IPS-11a (cell line): ENCODE data around the gene YBX2.
"Not testable (repeated sequence)": the region's sequence is repeated elsewhere in the genome, so short reads cannot be mapped to it uniquely, and the experiment has no call there.

Experiments
- H3K4me3 ChIP-seq: one replicate; pipeline ENCODE4 v1.5.1; 2013; ENCODE audit warnings: low read depth, low read length, control low read depth

The YBX2 gene

DNA sequence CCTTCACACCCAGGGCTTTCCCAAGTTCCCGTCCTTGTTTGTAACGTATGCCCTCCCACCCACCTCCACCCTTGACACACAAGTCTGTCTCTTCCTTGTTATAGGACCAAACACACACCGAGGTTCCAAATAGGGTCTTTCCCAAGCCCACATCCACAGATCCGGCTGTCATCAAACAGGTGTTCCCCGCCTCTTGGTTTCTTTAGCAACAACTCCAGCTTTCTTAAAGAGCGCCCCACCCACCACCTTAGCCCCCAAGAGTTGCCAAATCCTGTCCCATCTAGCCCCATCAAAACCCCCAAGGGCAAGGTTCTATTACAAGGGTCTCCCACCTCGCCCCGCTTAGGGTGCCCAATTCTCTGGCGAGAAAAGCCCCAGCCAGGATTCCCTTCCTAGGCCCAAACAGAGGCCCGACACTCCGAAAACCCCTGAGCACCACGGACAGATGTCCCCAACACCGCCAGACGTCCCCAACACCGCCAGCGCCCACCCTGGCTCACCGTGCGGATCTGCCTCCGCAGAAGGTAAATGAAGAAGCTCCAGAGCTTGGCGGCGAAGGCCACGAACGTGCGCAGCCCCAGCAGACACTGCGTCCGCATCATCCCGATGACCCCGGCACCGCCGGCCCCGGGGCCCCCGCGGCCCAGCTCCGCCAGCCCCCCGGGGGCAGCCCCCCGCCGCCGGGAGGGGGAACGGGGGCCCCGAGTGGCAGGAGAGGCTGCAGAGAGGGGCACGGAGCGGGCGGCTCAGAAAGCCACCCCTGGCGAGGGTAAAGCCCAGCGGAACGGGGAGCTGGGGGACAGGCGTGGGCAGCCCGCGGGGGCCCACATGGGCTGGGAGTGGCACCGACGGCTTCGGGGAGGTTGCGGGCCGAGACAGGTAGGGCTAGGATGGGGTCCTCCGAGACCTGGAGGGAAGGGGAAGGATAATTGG, 43.5 kb downstream of the YBX2 start:
- peak overlapping the region; percentile 76 for H3K4me3 ChIP-seq

DNA sequence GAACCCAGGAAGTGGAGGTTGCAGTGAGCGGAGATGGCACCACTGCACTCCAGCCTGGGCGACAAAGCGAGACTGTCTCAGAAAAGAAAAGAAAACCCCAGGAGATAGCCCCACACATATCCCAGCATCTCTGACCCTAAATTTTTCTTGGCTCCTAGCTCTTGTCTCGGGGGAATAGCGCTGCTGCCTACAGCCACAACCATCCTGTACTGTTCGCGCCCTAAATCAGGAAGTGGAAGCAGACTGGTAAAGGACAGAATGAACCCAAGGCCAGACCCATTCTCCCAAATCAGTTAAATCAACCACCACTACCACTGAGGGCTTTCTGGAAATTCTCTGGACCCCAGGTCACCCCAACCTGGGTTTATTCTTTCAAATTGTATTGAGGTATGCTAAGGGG, 44.6 kb downstream of the YBX2 start:
- no peak overlapping the region for H3K4me3 ChIP-seq

DNA sequence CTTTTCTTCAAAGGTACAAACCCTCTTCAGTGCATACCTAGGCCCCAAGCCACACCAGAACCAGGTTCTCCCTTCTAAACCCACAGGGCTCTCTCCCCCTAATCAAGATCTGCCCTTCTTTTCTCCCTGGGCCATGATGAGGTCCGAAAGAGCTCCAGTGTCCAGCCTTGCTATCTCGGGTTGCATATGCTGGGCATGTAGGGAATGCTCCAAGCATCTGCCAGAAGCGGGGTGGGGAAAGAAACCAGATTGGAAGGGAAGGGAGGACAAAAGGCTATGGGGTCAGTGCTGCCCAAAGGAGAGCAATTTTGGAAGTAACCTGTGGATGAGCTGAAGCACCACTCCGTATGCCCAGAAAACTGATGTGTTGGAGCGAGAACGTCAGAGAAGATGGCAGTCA, 45.2 kb downstream of the YBX2 start:
- H3K4me3 ChIP-seq = no peak overlapping the region

DNA sequence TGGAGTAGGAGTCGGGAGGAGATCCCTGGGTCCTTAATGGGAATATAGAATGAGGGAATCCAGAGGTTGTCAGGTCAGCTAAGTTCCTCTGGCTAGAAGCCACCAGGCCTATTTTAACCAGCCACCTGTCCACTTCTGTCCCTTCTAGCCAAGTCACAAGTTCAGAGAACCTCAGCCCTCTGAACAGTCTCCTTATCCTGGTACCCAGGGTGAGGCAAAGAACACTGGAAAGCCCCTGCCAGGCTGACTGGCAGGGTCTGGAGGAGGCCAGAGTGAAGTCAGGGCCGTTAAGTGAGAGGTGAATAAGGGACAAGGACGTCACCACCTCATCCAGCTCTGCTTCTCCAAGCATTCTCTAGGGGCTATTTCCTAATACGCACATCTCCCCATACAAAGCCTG, 45.6 kb downstream of the YBX2 start:
- no peak overlapping the region for H3K4me3 ChIP-seq

DNA sequence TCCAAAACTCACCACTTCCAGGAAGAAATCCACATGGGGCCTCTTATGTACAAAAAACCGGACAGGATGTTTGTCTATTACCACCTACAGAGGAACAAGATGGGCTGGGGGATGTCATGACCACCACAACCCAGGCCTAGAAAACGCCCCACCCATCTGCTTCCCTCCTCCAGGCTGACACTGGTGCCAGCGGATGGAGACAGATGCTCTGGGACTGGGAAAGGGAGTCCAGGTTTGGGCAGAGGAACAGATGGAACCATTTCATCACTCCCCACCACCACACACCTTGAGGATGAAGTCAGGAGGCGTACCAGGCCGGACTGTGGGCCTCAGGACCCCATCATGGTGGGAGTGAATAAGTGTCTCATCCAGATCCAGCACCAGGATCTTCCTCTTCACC, 47.7 kb downstream of the YBX2 start:
- no peak overlapping the region for H3K4me3 ChIP-seq

DNA sequence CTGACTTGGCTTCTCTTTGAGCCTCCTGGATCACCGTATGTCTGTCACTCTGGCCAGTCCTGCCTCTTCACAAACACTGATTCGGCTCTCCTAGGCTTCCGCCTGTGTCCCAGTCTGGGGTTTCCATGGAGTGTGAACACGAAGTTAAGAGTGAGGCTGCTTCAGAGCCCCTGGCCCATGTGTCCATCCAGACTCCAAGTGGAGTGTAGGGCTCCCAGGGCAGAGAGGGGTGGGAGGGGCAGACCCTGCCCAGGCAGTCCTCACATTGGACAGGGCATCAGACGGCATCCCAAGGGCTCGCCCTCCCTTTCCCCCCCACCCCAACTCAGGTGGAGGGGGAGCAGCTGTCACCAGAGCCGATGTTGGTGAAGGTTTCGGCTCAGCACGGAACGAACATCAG, 50.6 kb downstream of the YBX2 start:
- not testable (repeated sequence) for H3K4me3 ChIP-seq

DNA sequence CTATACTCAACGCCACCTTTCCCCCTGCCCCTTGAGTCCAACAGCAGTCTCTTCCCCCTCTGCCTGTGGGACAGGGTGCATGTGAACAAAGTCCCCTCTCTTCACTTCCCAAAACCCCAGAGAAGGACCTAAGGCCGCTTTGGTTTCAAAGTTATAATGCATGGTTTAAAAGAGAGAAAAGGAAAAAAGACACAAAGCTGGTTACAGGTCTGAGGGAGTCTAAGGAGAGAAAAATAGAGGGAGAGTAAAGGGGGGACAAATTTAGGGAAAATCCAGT, 51.0 kb downstream of the YBX2 start:
- H3K4me3 ChIP-seq = peak overlapping the region; percentile 85

DNA sequence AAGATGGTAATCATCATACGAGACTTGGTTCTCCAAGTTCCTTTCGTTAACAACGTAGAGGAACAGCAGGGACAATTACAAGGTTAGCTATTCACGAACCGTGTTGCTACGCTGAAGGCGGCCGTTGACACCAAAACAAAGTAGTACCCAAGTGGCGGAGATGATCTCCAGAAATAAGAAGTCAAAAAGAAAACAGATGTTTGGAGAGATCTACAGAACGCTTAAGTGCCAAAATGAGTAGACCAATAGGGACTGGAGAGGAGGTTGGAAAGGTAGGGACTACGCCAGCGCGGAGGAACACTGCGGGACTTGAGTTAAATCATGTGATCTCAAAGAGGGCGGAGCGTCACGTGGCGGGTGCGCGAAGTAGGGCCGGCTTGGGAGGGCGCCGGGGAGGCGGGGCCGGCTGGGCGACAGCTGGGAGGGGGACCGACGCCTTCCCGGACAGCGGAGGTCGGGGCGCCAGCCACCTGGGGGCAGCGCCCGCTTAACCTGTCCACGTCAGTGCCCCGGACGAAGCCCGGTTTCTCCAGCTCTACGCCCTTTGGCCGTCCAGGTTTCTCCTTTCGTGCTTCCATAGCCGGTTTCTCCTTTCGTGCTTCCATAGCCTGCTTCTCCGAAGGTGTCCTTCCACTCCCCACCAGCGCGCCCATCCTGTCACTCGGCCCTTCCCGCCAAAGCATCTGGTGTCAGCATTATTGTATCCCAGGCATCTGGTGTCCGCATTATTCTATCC, 51.6 kb downstream of the YBX2 start:
- H3K4me3 ChIP-seq = peak overlapping the region; percentile 85

DNA sequence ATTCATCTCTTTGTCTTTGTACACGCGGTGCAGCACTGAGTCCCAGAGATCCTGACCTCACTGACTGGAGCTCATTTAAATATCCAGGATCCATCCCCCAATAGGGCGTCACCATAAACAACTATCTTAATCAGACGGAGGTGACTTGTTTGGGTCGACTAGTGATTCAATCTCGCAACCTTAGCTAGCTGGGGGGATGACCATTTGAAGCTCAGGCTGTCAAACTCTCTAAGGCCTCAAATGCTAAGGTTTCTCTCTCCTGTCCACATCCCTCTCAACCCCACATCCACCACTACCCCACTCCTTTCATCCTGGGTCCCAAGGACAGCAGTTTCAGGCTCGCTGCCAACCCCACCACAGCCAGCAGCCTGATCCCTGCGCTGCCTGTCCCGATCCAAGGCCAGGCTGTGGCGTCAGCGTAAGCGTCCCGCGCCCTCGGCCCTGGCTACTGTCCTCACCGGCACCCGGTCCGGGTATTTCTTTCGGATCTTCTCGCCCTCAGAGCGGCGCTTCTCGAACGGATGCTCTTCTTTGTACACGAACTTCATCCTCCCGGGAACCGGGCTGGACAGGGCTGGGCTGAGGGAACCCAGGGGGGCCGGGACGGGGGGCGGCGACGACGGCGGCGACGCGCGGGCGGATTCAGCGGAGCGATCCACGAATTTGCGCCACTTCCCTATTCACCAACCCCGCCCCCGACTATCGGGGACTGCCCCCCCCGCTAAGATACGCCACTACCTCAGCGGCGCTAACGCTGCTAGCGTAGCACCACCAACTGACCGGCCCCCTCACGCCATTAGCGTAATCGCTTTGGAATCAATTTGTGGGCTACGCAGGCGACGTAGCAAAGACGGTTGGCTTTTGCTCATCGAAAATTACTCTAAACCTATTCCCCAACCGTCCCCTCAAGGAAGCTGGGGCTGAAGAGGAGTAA, 52.4 kb downstream of the YBX2 start, which contains the start of gene GABARAP:
TSS of gene GABARAP (minus strand) at position 667 of the 934 bp plus-strand sequence. CDS start at position 548, 119 bp downstream.
- H3K4me3 ChIP-seq = peak within 1 kb of the TSS; percentile 85

DNA sequence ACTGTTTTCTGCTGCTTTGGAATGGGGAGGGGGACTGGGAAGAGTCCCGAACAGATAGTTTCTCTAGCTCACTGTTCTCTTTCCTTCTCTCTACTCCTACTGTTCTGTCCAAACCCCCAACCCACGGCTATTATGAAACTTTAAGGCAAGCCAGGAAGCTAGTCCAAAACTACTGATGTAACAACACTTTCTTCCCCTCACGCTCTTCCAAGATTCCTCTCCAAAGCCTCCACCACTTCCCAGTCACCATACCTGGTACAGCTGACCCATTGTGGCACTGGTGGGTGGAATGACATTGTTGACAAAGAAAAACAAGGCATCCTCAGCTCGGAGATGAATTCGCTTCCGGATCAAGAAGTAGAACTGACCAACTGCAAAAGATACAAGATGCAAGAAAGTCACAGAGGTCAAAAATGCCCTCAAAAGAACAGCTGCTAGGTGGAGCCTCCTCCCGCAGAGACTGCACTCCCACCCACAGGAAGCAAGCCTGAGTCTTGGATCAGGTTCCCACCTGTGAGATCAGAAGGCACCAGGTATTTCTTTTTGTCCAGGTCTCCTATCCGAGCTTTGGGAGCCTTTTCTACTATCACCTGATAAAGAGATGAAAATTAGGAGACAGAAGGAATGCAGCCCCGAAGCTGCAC, 53.2 kb downstream of the YBX2 start:
- peak overlapping the region; percentile 85 for H3K4me3 ChIP-seq

DNA sequence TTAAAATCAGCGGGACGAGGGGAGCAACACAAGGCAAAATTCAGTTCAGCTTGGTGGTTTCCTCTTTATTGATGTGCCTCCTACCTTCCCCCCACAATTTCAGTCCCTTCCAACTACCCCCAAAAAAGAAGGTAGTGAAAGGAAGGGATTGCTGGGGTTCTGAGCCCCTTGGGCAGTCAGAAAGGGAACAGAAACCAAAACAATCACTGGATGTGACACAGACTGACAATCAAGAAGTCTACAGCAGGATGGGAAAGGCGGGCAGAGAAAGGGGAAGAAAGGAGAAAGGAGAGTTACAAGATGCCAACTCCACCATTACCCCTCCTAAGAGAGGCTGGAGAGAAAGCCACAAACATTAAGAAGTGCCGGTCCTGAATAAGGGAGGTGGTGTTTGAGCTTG, 54.1 kb downstream of the YBX2 start:
- no peak overlapping the region for H3K4me3 ChIP-seq

DNA sequence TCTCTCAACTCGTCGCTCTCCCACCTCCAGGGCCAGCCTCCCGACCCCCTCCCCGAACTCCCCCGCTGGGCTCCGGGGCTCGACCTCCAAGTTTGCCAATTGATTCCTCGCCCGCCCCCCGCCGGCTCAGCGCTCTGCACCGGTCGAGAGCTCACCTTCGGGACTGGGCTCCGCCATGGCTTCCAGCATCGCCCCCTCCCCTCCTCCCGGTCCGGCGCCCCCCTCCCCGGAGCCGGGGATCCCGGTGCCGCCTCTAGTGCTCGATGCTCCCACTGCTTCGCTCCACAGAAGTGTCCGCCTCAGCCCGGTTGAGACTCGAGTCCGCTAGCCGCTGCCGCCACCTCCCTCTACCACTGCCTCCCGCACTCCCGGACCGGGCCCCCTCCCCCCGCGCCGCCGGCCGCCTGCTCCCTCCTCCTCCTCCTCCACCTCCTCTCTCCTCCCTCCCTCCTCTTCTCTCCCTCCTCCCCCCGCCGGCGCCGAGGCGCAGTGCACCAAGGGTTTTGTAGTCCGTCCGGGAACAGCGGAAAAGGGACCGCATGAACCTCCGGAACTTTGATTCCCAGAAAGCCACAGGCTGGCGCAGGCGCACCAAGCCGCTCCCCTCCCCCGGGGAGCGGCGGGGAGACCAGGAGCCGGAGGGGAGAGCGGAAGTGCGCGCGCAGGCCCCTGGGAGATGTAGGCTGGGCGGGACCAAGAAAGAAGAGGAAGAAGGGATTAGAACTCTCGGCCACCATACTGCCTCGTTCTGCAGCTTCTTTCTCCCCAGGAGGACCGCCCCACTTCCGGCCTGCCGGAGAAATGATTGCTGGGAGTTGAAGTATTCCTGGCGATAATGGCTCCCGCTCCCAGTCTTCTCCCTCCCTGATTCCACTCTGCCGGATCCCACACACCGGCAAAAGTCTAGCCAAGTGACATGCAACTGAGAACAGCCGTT, 55.1 kb downstream of the YBX2 start, which contains the start of gene PHF23:
TSS of gene PHF23 (minus strand) at position 367 of the 937 bp plus-strand sequence. CDS start at position 189, 178 bp downstream.
- H3K4me3 ChIP-seq = peak within 1 kb of the TSS; percentile 97

DNA sequence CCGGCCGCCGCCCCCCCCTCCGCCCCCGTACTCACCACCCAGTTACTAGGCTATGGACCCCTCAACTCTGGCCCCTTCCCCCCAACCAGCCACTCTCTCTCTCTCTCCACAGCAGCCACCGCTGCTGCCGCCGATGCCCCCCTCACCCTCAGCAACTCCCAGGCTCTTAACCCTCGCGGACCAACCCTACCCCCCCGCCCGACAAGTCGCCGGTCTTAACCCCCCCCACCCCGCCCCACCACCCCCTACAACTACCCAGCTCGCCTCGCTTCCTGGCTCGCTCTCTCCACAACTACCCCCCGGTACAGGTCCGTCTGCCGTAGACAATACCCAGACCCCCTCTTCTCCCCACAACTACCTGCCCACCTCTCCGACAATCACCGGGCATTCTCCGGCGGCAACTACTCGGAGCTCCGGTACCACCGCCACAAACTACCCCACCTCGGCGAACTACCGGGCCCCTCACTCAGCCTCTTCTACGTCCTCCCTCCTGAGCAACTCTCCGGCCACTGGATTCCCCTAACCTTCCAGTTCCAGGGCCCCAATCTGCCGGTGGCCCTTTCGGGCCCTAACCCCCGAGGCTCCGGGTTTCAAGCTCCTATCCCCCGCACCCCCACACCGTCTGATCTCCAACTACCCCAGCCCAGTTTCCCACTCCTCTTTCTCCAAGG, 55.9 kb downstream of the YBX2 start:
- peak overlapping the region; percentile 97 for H3K4me3 ChIP-seq
